Measurements from ENCODE around the gene SUGP1.

Gene SUGP1

DNA sequence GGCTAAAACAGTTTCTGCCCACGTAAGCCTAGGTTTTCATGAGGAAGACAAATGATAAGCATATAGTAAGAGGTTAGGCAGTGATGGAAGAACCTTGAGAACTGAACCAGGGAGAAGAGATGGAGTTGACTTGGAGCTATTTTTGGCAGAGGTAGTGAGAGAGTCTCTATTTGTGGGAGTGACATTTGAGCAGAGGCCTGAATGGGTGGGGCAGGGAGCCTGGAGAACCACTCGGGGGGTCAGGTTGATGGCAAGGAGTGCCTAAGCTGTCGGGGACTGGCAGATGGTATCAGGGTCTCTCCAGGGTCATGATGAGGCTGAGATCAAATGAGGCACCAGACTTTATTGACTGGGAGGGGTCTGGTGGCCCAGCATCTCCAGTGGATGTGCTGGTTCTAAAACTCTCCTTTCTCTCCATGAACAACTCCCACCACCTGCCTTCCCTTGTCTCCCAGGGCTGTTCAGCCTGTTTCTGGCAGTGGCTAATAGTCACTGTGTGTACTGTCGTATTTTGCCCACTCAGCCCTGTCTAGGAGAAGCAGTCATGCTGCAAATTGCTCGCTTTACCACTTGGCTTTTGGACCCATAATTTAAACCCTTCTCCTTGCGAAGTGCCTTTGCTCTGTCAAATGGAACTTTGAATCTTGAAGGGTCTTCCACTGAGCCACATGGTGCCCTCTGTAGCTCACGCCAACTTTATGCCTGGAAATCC, 3.9 kb upstream of the SUGP1 start:
- no peak for ATAC-seq
- Mint-ChIP-seq H3K27ac (no peak overlapping the region), H3K9me3 (no peaks in the 10 kb centered on the region), H3K4me1 (peaks cover 58% of the 10 kb centered on the region), H3K4me3 (no peak overlapping the region), H3K36me3 (peaks cover 36% of the 10 kb centered on the region), H3K27me3 (no peaks in the 10 kb centered on the region)

DNA sequence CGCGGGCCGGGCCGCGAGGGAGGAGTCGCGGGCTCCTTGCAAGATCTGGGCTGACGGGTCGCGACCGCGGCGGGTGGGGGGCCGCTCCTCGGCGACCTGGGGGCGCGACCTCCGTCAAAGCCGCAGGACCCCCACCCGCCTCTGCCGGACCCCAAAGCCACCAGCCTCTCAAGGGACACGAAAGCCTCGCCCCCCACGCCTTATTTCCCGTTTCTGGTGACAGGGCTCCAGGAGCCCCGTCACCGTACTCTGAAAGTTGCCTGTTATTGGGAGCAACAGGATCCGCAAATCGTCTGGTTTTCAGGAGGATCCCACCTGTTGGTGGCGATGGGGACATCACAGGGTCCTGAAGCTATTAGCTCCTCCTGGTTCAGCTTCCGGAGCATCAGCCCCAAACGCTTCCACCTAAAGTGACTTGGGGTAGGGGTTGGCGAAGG, 850 bp upstream of the SUGP1 start:
- no peak for ATAC-seq
- Mint-ChIP-seq H3K9me3 (no peaks in the 10 kb centered on the region), H3K27ac (peak overlapping the region; percentile 98)

GRCh38 chr19:19319732-19320360, 463 bp downstream of the SUGP1 start:
- Mint-ChIP-seq H3K27ac (peak overlapping the region; percentile 98), H3K36me3 (peaks cover 22% of the 10 kb centered on the region), H3K27me3 (no peaks in the 10 kb centered on the region), H3K9me3 (no peaks in the 10 kb centered on the region), H3K4me1 (peaks cover 48% of the 10 kb centered on the region), H3K4me3 (peak overlapping the region; percentile 97)
- no peak for ATAC-seq

More for the DNA sequence above, 850 bp upstream of the SUGP1 start:
- Mint-ChIP-seq H3K4me1 (peaks cover 50% of the 10 kb centered on the region), H3K36me3 (peaks cover 22% of the 10 kb centered on the region), H3K27me3 (no peaks in the 10 kb centered on the region), H3K4me3 (peak overlapping the region; percentile 97)

- Mint-ChIP-seq H3K4me3 (no peak overlapping the region), H3K27ac (no peak overlapping the region), H3K36me3 (peaks cover 24% of the 10 kb centered on the region), H3K9me3 (no peaks in the 10 kb centered on the region), H3K4me1 (peaks cover 27% of the 10 kb centered on the region), H3K27me3 (no peaks in the 10 kb centered on the region)
- ATAC-seq, result no peak
Observed at GRCh38 chr19:19316082-19316481, 4.2 kb downstream of the SUGP1 start.

- Mint-ChIP-seq H3K27me3 (no peaks in the 10 kb centered on the region), H3K36me3 (peaks cover 28% of the 10 kb centered on the region), H3K4me1 (peaks cover 27% of the 10 kb centered on the region), H3K27ac (no peak overlapping the region), H3K9me3 (no peaks in the 10 kb centered on the region), H3K4me3 (no peak overlapping the region)
- ATAC-seq, result no peak
Observed at GRCh38 chr19:19315444-19315843, 4.9 kb downstream of the SUGP1 start.

DNA sequence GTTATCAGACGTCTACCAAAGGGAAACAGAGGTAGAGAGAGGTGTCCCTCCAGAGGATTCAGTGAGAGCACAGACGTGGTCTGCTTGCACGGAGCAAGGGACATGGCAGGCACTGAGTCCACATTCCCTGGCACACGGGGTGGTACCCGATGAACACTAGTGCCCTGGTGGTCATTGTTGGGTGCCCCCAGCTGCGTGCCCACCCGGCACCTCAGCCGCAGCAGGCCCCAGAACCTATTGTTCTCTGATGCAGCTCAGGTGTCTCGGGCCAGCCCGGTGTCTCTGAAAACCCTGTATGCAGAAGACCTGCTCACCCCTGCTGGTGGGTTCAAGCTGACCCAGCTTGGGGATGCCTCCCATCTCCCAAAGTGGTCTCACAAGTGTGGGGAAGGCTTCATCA, 11.9 kb downstream of the SUGP1 start:
- H3K36me3 Mint-ChIP-seq, result peaks cover 59% of the 10 kb centered on the region
- ATAC-seq, result no peak
- H3K27ac Mint-ChIP-seq, result no peak overlapping the region
- no peak overlapping the region for H3K4me3 Mint-ChIP-seq
- no peaks in the 10 kb centered on the region for H3K27me3 Mint-ChIP-seq
- no peaks in the 10 kb centered on the region for H3K9me3 Mint-ChIP-seq
- no peaks in the 10 kb centered on the region for H3K4me1 Mint-ChIP-seq

GRCh38 chr19:19306191-19306590, 14.1 kb downstream of the SUGP1 start:
- no peak overlapping the region for H3K4me3 Mint-ChIP-seq
- H3K27ac Mint-ChIP-seq, result no peak overlapping the region
- H3K27me3 Mint-ChIP-seq, result no peaks in the 10 kb centered on the region
- H3K36me3 Mint-ChIP-seq, result peaks cover 68% of the 10 kb centered on the region
- H3K9me3 Mint-ChIP-seq, result no peaks in the 10 kb centered on the region
- ATAC-seq, result no peak
- no peaks in the 10 kb centered on the region for H3K4me1 Mint-ChIP-seq

GRCh38 chr19:19305696-19306095, 14.6 kb downstream of the SUGP1 start:
- H3K27me3 Mint-ChIP-seq, result no peaks in the 10 kb centered on the region
- no peak overlapping the region for H3K27ac Mint-ChIP-seq
- H3K36me3 Mint-ChIP-seq, result peaks cover 70% of the 10 kb centered on the region
- no peaks in the 10 kb centered on the region for H3K9me3 Mint-ChIP-seq
- H3K4me3 Mint-ChIP-seq, result no peak overlapping the region
- no peak for ATAC-seq
- no peaks in the 10 kb centered on the region for H3K4me1 Mint-ChIP-seq

DNA sequence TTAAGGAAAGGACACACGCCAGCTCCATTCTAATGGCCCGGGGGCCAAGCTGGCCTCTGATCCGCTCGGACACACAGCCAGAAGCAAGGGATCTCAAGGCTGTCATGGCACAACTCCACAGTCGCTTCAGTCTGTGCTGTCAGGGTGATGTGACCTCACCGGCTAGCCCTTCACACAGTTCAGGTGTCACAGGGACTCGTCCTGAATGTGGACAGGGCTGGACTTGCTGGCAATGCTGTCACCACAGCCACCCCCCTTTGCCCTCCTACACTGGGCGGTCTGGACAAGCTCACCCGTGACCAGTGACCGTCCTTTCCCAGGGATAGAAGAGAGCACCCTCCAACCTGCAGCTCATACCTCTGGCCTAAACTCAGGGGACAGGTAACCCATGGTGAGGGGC, 15.2 kb downstream of the SUGP1 start:
- ATAC-seq, result no peak
- H3K27me3 Mint-ChIP-seq, result no peaks in the 10 kb centered on the region
- no peak overlapping the region for H3K4me3 Mint-ChIP-seq
- H3K4me1 Mint-ChIP-seq, result no peaks in the 10 kb centered on the region
- H3K9me3 Mint-ChIP-seq, result no peaks in the 10 kb centered on the region
- H3K36me3 Mint-ChIP-seq, result peaks cover 63% of the 10 kb centered on the region
- H3K27ac Mint-ChIP-seq, result no peak overlapping the region

GRCh38 chr19:19304186-19304965, 15.9 kb downstream of the SUGP1 start:
- Mint-ChIP-seq H3K4me1 (no peaks in the 10 kb centered on the region), H3K27ac (no peak overlapping the region), H3K9me3 (no peaks in the 10 kb centered on the region), H3K36me3 (peaks cover 59% of the 10 kb centered on the region), H3K27me3 (no peaks in the 10 kb centered on the region), H3K4me3 (no peak overlapping the region)
- ATAC-seq, result no peak

DNA sequence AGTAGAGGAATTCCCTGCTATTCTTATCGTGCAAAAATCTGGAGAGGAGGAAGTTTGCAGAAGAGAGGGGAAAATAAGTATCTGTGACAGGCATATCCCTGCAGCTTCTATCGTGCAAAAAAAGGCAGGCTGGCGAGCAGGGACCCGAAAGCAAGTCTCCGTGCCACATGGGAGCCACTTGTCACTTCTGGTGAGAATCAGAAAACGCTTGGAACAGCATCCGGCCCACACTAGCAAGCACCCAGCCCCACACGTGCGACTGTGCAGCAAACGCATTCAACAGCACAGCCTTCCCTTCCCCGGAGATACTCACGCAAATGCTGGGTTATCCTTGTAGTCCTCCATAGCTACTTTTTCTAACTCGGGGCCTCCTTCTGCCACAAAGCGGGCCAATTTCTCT, 16.9 kb downstream of the SUGP1 start:
- ATAC-seq, result no peak
- peaks cover 50% of the 10 kb centered on the region for H3K36me3 Mint-ChIP-seq
- H3K27me3 Mint-ChIP-seq, result no peaks in the 10 kb centered on the region
- no peak overlapping the region for H3K4me3 Mint-ChIP-seq
- no peaks in the 10 kb centered on the region for H3K9me3 Mint-ChIP-seq
- H3K27ac Mint-ChIP-seq, result no peak overlapping the region
- no peaks in the 10 kb centered on the region for H3K4me1 Mint-ChIP-seq

DNA sequence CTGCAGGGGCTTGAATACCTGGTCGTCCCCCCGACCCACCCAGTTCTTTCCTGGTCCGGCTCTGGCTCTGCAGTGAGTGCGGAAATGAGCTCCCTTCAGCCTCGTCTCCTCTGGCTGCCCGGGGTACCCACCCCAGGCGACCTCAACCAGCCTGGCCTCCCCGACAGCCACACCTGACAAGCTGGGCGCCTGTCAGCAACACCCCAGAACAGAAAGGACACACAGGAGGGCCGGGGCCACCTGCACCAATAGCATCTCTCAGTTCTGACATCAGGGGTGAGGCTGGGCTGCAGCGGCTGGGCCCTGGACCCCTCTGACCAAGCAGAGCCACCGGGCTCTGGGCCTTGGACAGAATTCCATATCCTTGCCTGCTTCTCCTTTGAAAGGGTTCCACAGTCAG, 19.7 kb downstream of the SUGP1 start:
- Mint-ChIP-seq H3K27me3 (no peaks in the 10 kb centered on the region), H3K27ac (no peak overlapping the region), H3K4me1 (no peaks in the 10 kb centered on the region), H3K9me3 (no peaks in the 10 kb centered on the region), H3K36me3 (peaks cover 59% of the 10 kb centered on the region), H3K4me3 (no peak overlapping the region)
- ATAC-seq, result no peak

DNA sequence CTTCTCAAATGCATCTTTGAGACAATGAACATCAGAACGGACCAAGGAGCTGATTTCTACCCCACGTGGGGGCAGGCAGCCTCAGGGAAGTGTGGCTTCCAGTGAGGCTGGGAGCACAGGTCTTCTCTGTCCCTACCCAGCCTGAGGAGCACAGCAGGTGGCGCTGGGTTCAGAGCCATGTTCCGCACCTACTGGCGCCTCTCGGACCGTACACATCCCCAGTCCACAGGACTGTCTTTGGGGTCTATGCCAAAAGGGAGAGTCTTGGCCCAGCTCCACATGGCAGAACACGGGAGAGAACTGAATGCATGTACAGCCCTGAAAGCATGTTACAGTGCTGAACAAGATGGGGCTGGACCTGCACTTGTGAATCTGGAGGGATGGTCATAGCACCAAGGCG, 22.6 kb downstream of the SUGP1 start:
- no peaks in the 10 kb centered on the region for H3K9me3 Mint-ChIP-seq
- peaks cover 63% of the 10 kb centered on the region for H3K36me3 Mint-ChIP-seq
- no peak overlapping the region for H3K4me3 Mint-ChIP-seq
- H3K4me1 Mint-ChIP-seq, result no peaks in the 10 kb centered on the region
- ATAC-seq, result no peak
- no peak overlapping the region for H3K27ac Mint-ChIP-seq
- no peaks in the 10 kb centered on the region for H3K27me3 Mint-ChIP-seq

- Mint-ChIP-seq H3K9me3 (no peaks in the 10 kb centered on the region), H3K4me1 (no peaks in the 10 kb centered on the region), H3K27me3 (no peaks in the 10 kb centered on the region), H3K27ac (no peak overlapping the region), H3K36me3 (peaks cover 67% of the 10 kb centered on the region), H3K4me3 (no peak overlapping the region)
- ATAC-seq, result no peak
Observed at GRCh38 chr19:19296953-19297689, 23.2 kb downstream of the SUGP1 start.

GRCh38 chr19:19294914-19295313, 25.4 kb downstream of the SUGP1 start:
- ATAC-seq, result no peak
- Mint-ChIP-seq H3K4me3 (no peak overlapping the region), H3K4me1 (peaks cover 5% of the 10 kb centered on the region), H3K9me3 (no peaks in the 10 kb centered on the region), H3K27me3 (no peaks in the 10 kb centered on the region), H3K27ac (no peak overlapping the region), H3K36me3 (peaks cover 76% of the 10 kb centered on the region)
